ENCODE results near the gene CELSR1. TPM values are rescaled to one million over a fixed set of nuclear protein-coding genes. Genes with fewer than 3 reads are reported as not detected.

CELSR1 gene
- total and polyA plus RNA-seq, 7 donors: 0.23 to 5.0 (median 0.82) TPM

DNA sequence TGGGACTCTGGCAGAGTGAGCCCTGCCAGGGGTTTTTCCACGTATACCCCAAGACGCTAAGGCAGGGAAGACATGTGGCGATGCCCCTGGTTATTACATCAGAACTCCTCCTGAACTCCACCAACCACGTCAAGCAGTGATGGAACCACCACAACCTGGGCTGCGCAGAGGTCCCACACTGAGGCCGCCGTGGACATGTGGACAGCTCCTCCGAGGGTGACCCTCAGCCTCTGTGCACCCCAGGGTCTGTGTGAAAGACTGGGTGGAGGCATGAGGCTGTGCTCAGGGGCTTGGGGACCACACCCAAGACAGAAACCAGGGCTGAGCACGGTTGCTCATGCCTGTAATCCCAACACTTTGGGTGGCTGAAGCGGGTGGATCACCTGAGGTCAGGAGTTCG, 149.7 kb downstream of the CELSR1 start:
- H3K27ac ChIP-seq: no peak overlapping the region
- 89 to 92% methylated on average over 11 of the region's 11 CpGs for WGBS, 2 donors
- no peaks in the 10 kb centered on the region for H3K27me3 ChIP-seq
- H3K4me3 ChIP-seq: no peak overlapping the region
- H3K4me1 ChIP-seq: no peaks in the 10 kb centered on the region
- TF ChIP-seq POLR2A (IDR thresholded peaks at IDR 0.05) (no peak), POLR2AphosphoS5 (IDR thresholded peaks at IDR 0.05) (no peak), EP300 (IDR thresholded peaks at IDR 0.05) (no peak)
- TF ChIP-seq, protein P1, sequence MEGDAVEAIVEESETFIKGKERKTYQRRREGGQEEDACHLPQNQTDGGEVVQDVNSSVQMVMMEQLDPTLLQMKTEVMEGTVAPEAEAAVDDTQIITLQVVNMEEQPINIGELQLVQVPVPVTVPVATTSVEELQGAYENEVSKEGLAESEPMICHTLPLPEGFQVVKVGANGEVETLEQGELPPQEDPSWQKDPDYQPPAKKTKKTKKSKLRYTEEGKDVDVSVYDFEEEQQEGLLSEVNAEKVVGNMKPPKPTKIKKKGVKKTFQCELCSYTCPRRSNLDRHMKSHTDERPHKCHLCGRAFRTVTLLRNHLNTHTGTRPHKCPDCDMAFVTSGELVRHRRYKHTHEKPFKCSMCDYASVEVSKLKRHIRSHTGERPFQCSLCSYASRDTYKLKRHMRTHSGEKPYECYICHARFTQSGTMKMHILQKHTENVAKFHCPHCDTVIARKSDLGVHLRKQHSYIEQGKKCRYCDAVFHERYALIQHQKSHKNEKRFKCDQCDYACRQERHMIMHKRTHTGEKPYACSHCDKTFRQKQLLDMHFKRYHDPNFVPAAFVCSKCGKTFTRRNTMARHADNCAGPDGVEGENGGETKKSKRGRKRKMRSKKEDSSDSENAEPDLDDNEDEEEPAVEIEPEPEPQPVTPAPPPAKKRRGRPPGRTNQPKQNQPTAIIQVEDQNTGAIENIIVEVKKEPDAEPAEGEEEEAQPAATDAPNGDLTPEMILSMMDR (IDR thresholded peaks at IDR 0.05): no peak
- no peaks in the 10 kb centered on the region for H3K9me3 ChIP-seq
- intact Hi-C loops (cut with DNase I): no loop called here
- no peaks in the 10 kb centered on the region for H3K36me3 ChIP-seq
- no peak for DNase-seq

DNA sequence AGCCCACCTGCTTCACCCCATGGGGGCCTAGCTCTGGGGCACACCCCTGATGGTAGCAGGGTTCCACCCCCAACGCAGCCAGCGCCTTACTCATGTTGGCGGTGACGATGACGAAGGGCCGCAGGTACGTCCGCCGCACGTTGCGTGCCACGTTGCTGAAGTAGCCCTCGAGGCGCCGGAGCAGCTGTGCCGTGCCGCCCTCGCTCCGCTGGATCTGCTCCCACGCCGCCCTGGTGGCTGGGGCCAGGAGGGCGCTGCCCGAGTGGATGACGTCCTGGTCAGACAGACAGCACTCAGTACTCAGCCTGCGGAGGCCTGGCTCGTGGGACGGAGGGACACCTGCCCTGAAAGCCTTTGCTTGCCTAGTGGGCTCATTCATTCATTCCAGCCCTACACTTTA, 151.1 kb downstream of the CELSR1 start:
- H3K27me3 ChIP-seq: no peaks in the 10 kb centered on the region
- WGBS, 2 donors: 96% methylated on average over 27 of the region's 27 CpGs
- H3K9me3 ChIP-seq: no peaks in the 10 kb centered on the region
- no peaks in the 10 kb centered on the region for H3K4me1 ChIP-seq
- H3K27ac ChIP-seq: no peak overlapping the region
- no peaks in the 10 kb centered on the region for H3K36me3 ChIP-seq
- H3K4me3 ChIP-seq: no peak overlapping the region
- DNase-seq: no peak
- intact Hi-C loops (cut with DNase I): no loop called here
- TF ChIP-seq EP300 (IDR thresholded peaks at IDR 0.05): no peak
- no peak for TF ChIP-seq POLR2A (IDR thresholded peaks at IDR 0.05)
- TF ChIP-seq, protein P1 (IDR thresholded peaks at IDR 0.05): no peak
- no peak for TF ChIP-seq POLR2AphosphoS5 (IDR thresholded peaks at IDR 0.05)

GRCh38 chr22:46382524-46382923, 154.9 kb downstream of the CELSR1 start:
- Histone ChIP-seq H3K4me3 (no peak overlapping the region), H3K36me3 (no peaks in the 10 kb centered on the region), H3K27me3 (no peaks in the 10 kb centered on the region), H3K9me3 (no peaks in the 10 kb centered on the region), H3K27ac (no peak overlapping the region), H3K4me1 (no peaks in the 10 kb centered on the region)
- intact Hi-C loops (cut with DNase I): no loop called here
- no peak for DNase-seq
- no peak for TF ChIP-seq POLR2A (IDR thresholded peaks at IDR 0.05)
- TF ChIP-seq, protein P1 (IDR thresholded peaks at IDR 0.05): no peak
- no peak for TF ChIP-seq EP300 (IDR thresholded peaks at IDR 0.05)
- TF ChIP-seq POLR2AphosphoS5 (IDR thresholded peaks at IDR 0.05): no peak
- WGBS, 2 donors: 91 to 92% methylated on average over 15 of the region's 15 CpGs

- no peak overlapping the region for H3K27ac ChIP-seq
- H3K4me3 ChIP-seq: no peak overlapping the region
- H3K36me3 ChIP-seq: no peaks in the 10 kb centered on the region
- TF ChIP-seq, protein P1 (IDR thresholded peaks at IDR 0.05): no peak
- TF ChIP-seq EP300 (IDR thresholded peaks at IDR 0.05) (no peak), POLR2A (IDR thresholded peaks at IDR 0.05) (no peak), POLR2AphosphoS5 (IDR thresholded peaks at IDR 0.05) (no peak)
- no peak for DNase-seq
- 95 to 96% methylated on average over 27 of the region's 27 CpGs for WGBS, 2 donors
- no peaks in the 10 kb centered on the region for H3K4me1 ChIP-seq
- H3K9me3 ChIP-seq: no peaks in the 10 kb centered on the region
- intact Hi-C loops (cut with DNase I): no loop called here
- no peaks in the 10 kb centered on the region for H3K27me3 ChIP-seq
These were observed 155.7 kb downstream of the CELSR1 start for GRCh38 chr22:46381731-46382130.

DNA sequence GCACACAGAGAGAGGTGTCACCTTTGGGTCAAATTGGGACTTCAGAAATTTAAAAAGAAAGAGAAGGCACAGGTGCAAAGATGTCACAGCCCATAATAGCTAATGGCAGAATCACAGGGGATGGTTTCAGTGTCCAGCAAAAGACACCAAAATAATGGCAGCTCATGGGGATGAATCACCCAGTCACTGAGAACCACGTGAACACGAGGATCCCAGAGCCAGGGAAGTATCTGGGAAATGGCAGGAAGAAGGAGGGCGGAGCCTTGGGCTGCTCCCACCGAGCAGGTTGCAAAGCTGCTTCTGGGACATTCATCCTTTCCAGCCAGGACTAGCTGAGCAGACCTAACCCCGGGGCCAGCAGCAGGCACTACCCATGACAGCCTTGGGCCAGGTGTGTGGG, 156.3 kb downstream of the CELSR1 start:
- TF ChIP-seq POLR2A (IDR thresholded peaks at IDR 0.05): no peak
- TF ChIP-seq EP300 (IDR thresholded peaks at IDR 0.05): no peak
- no peak for TF ChIP-seq POLR2AphosphoS5 (IDR thresholded peaks at IDR 0.05)
- TF ChIP-seq, protein P1 (IDR thresholded peaks at IDR 0.05): no peak
- intact Hi-C loops (cut with DNase I): no loop called here
- Histone ChIP-seq H3K27me3 (no peaks in the 10 kb centered on the region), H3K4me3 (no peak overlapping the region), H3K4me1 (no peaks in the 10 kb centered on the region), H3K9me3 (no peaks in the 10 kb centered on the region), H3K27ac (no peak overlapping the region), H3K36me3 (no peaks in the 10 kb centered on the region)
- 24 to 62% methylated on average over 5 of the region's 5 CpGs for WGBS, 2 donors
- DNase-seq: no peak

Measured in sigmoid colon (tissue), 7 donors.